Parathyroid adenoma (tissue), 2 donors: ENCODE data around the gene WSCD2.

ENCODE experiments used
- H2AFZ ChIP-seq: fragments of 300-600 bp; sonication (generic); one replicate; pipeline ENCODE4 v1.7.0; 2017; ENCODE audit warnings: antibody characterized with exemption, mild to moderate bottlenecking
- H3K27ac ChIP-seq: fragments of 300-600 bp; sonication (generic); one replicate; pipeline ENCODE4 v1.7.0; 2017
- H3K27me3 ChIP-seq: fragments of 300-600 bp; sonication (generic); one replicate; pipeline ENCODE4 v1.7.0; 2017; ENCODE audit warnings: low read length; ENCODE audit not compliant: control insufficient read depth, insufficient read depth
- H3K36me3 ChIP-seq: fragments of 300-600 bp; sonication (generic); one replicate; pipeline ENCODE4 v1.7.0; 2017; ENCODE audit warnings: low read length; ENCODE audit not compliant: control insufficient read depth, insufficient read depth
- H3K4me1 ChIP-seq: fragments of 300-600 bp; sonication (generic); one replicate; pipeline ENCODE4 v1.7.0; 2017; ENCODE audit warnings: control low read depth
- H3K4me2 ChIP-seq: fragments of 300-600 bp; sonication (generic); one replicate; pipeline ENCODE4 v1.7.0; 2017; ENCODE audit warnings: low read length
- H3K4me3 ChIP-seq: fragments of 300-600 bp; sonication (generic); one replicate; pipeline ENCODE4 v1.7.0; 2017; ENCODE audit warnings: low read depth, low read length
- H3K79me2 ChIP-seq: fragments of 300-600 bp; sonication (generic); one replicate; pipeline ENCODE4 v1.7.0; 2017; ENCODE audit warnings: control low read depth
- H3K9ac ChIP-seq: fragments of 300-600 bp; sonication (generic); one replicate; pipeline ENCODE4 v1.7.0; 2017; ENCODE audit warnings: mild to moderate bottlenecking
- H3K9me3 ChIP-seq: fragments of 300-600 bp; sonication (generic); one replicate; pipeline ENCODE4 v1.7.0; 2017; ENCODE audit warnings: low read length; ENCODE audit not compliant: control insufficient read depth
- CTCF ChIP-seq: fragments of 300-600 bp; sonication (generic); IDR thresholded peaks from one replicate; pipeline ENCODE4 v1.7.0; 2017; ENCODE audit warnings: antibody characterized with exemption, mild to moderate bottlenecking
- donor health status: primary hyperparathyroidism.

WSCD2 gene

GRCh38 chr12:108271951-108272872 is 143.1 kb downstream of the WSCD2 start:
- Histone ChIP-seq H3K27ac (no peak overlapping the region), H3K79me2 (no peaks in the 10 kb centered on the region), H3K4me2 (no peak overlapping the region), H2AFZ (no peak overlapping the region), H3K9ac (no peak overlapping the region), H3K36me3 (no peaks in the 10 kb centered on the region), H3K4me1 (no peaks in the 10 kb centered on the region), H3K4me3 (no peak overlapping the region), H3K9me3 (no peaks in the 10 kb centered on the region), H3K27me3 (no peaks in the 10 kb centered on the region)
- no peak for TF ChIP-seq CTCF

GRCh38 chr12:108273217-108273616 is 144.1 kb downstream of the WSCD2 start:
- no peak overlapping the region for H3K27ac ChIP-seq
- no peaks in the 10 kb centered on the region for H3K4me1 ChIP-seq
- H3K4me2 ChIP-seq, result no peak overlapping the region
- no peaks in the 10 kb centered on the region for H3K79me2 ChIP-seq
- no peak overlapping the region for H3K4me3 ChIP-seq
- no peak for TF ChIP-seq CTCF
- no peak overlapping the region for H3K9ac ChIP-seq
- H3K9me3 ChIP-seq, result no peaks in the 10 kb centered on the region
- no peaks in the 10 kb centered on the region for H3K36me3 ChIP-seq
- no peaks in the 10 kb centered on the region for H3K27me3 ChIP-seq
- H2AFZ ChIP-seq, result no peak overlapping the region

GRCh38 chr12:108277613-108278012 is 148.5 kb downstream of the WSCD2 start:
- H3K27ac ChIP-seq, result no peak overlapping the region
- no peaks in the 10 kb centered on the region for H3K79me2 ChIP-seq
- no peak overlapping the region for H3K9ac ChIP-seq
- peaks cover 13% of the 10 kb centered on the region for H3K4me1 ChIP-seq
- H3K4me2 ChIP-seq, result no peak overlapping the region
- no peaks in the 10 kb centered on the region for H3K9me3 ChIP-seq
- TF ChIP-seq CTCF, result no peak
- H3K36me3 ChIP-seq, result no peaks in the 10 kb centered on the region
- H3K4me3 ChIP-seq, result no peak overlapping the region
- H2AFZ ChIP-seq, result no peak overlapping the region
- no peaks in the 10 kb centered on the region for H3K27me3 ChIP-seq

- Histone ChIP-seq H3K4me2 (no peak overlapping the region), H3K9ac (no peak overlapping the region), H2AFZ (peak overlapping the region; percentile 5), H3K9me3 (no peaks in the 10 kb centered on the region), H3K27ac (peak overlapping the region; percentile 33), H3K36me3 (no peaks in the 10 kb centered on the region), H3K4me1 (peaks cover 15% of the 10 kb centered on the region), H3K27me3 (no peaks in the 10 kb centered on the region), H3K4me3 (no peak overlapping the region), H3K79me2 (no peaks in the 10 kb centered on the region)
- no peak for TF ChIP-seq CTCF
Observed at GRCh38 chr12:108282160-108282559, 153.1 kb downstream of the WSCD2 start.

- Histone ChIP-seq H3K27me3 (no peaks in the 10 kb centered on the region), H3K9ac (no peak overlapping the region), H2AFZ (peak overlapping the region; percentile 5), H3K4me2 (no peak overlapping the region), H3K79me2 (no peaks in the 10 kb centered on the region), H3K36me3 (no peaks in the 10 kb centered on the region), H3K4me1 (peaks cover 15% of the 10 kb centered on the region), H3K9me3 (no peaks in the 10 kb centered on the region), H3K4me3 (no peak overlapping the region), H3K27ac (peak overlapping the region; percentile 33)
- no peak for TF ChIP-seq CTCF
Observed at GRCh38 chr12:108282676-108283075, 153.6 kb downstream of the WSCD2 start.
